Prostate gland (tissue), 2 donors: ENCODE measurements around the gene PHC2.

ENCODE experiments used
- POLR2A ChIP-seq: fragments of 450-650 bp; IDR thresholded peaks from one replicate; pipeline ENCODE4 v1.6.1; 2016; ENCODE audit warnings: antibody characterized with exemption, mild to moderate bottlenecking
- POLR2AphosphoS5 ChIP-seq: sonication (generic); formaldehyde crosslinking; IDR thresholded peaks from one replicate; pipeline ENCODE4 v1.6.1; 2017; ENCODE audit warnings: antibody characterized with exemption
- TF ChIP-seq, protein P1 (sequence below), 4 experiments: fragments of 200-600 bp in 2 of 4; fragments of 450-650 bp in 2 of 4; sonication (generic) in 2 of 4; IDR thresholded peaks; 1 replicate in 3 of 4; 2 replicates in 1 of 4; pipeline ENCODE4 v1.5.1; 2016 to 2019; ENCODE audit warnings: antibody characterized with exemption in 4 of 4, mild to moderate bottlenecking in 2 of 4, moderate library complexity in 2 of 4

- TF ChIP-seq POLR2AphosphoS5, result no peak
- TF ChIP-seq, protein P1, sequence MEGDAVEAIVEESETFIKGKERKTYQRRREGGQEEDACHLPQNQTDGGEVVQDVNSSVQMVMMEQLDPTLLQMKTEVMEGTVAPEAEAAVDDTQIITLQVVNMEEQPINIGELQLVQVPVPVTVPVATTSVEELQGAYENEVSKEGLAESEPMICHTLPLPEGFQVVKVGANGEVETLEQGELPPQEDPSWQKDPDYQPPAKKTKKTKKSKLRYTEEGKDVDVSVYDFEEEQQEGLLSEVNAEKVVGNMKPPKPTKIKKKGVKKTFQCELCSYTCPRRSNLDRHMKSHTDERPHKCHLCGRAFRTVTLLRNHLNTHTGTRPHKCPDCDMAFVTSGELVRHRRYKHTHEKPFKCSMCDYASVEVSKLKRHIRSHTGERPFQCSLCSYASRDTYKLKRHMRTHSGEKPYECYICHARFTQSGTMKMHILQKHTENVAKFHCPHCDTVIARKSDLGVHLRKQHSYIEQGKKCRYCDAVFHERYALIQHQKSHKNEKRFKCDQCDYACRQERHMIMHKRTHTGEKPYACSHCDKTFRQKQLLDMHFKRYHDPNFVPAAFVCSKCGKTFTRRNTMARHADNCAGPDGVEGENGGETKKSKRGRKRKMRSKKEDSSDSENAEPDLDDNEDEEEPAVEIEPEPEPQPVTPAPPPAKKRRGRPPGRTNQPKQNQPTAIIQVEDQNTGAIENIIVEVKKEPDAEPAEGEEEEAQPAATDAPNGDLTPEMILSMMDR (IDR thresholded peaks at IDR 0.05), result no peak
- no peak for TF ChIP-seq POLR2A
Measured at GRCh38 chr1:33428661-33429060, 2.2 kb downstream of the PHC2 start.
